ENCODE measurements around the gene B4GALNT3.

Gene B4GALNT3

DNA sequence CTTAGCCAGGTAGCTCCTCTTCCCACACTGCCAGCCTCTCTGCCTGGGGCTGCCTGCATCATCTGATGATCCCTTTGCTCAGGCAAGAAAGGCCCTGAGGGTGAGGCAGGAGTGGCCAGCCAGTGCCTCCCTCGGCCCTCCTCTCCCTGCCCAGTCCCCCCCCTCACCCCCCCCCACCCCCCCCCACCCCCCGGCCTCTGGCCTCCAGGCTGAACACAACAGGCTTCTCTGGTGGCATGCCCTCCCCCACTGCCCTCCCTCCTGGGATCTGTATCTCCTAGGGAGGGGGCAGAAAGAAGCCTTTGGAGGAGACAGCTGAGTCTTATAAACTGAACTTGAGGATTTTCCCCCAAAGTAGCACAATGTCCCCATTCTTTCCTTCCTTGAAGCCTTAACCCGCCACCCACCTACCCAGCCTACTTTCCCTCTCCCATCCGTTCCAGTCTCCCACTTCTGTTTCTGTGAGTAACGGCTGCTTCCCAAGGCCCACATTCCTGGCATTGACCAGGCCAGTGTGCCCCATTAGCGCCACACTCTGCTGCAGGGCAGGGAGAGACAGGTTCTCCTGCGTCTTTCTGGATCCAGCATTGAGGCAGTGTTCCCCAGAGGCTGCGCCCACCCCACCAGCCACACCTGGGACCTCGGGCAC is 82.1 kb downstream of the B4GALNT3 start:
- no peak for DNase-seq

GRCh38 chr12:542395-543113 is 82.8 kb downstream of the B4GALNT3 start:
- no peak for DNase-seq

DNA sequence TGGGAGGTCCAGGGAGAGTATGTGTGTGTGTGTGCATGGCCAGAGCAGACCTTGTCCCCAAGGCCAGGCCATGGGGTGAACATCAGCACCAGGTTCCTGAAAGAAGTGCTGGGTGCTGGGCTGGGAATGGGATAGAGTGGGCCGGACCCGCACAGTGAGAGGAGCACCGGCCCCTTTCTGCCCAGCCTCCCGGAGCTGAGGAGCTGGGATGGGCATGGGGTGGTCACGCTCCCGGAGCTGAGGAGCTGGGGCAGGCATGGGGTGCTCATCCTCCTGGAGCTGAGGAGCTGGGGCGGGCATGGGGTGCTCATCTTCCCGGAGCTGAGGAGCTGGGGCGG is 83.3 kb downstream of the B4GALNT3 start:
- DNase-seq = no peak

DNA sequence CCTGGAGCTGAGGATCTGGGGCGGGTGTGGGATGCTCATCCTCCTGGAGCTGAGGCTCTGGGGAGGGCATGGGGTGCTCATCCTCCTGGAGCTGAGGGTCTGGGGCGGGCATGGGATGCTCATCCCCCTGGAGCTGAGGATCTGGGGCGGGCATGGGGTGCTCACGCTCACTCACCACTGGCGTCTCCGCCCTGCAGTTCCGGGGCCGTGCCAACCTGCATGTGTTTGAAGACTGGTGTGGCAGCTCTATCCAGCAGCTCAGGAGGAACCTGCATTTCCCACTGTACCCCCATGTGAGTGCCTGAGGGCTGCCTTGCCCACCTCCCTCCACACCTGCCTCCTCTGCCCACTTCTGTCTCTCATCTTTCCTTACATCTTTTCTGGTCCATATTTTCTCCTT is 84.4 kb downstream of the B4GALNT3 start:
- DNase-seq = no peak

DNA sequence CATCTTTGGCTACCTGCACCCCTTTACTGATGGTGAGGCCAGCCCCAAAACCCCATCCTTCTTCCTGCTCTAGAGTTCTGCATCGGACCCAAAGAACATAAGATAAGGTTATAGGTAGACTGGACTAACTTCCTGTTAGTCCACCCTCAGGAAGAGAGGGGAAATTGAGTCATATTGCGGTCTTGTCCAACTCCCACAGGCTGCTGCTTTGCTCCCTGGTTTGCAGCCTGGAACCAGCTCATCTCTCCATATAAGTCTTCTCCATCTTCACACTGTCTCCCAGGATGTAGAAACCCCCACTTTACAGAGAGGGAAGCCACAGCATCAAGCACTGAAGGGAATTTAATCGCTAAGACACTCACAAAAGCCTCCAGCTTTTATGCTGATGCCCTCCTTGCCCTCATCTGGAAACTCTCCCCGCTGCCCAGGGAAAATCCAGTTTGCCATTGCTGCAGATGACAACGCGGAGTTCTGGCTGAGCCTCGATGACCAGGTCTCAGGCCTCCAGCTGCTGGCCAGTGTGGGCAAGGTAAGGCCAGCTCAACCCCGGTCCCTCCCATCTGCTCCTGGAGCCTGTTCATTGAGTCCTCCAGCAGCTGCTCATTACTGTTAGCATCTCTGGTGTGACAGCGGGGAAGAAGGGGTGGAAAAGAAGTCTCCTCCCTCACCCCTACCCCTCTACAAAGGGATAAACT is 85.3 kb downstream of the B4GALNT3 start:
- no peak for DNase-seq

GRCh38 chr12:545835-546234 is 86.1 kb downstream of the B4GALNT3 start:
- DNase-seq = no peak

- DNase-seq = no peak
Observed at GRCh38 chr12:546265-546919, 86.7 kb downstream of the B4GALNT3 start.

DNA sequence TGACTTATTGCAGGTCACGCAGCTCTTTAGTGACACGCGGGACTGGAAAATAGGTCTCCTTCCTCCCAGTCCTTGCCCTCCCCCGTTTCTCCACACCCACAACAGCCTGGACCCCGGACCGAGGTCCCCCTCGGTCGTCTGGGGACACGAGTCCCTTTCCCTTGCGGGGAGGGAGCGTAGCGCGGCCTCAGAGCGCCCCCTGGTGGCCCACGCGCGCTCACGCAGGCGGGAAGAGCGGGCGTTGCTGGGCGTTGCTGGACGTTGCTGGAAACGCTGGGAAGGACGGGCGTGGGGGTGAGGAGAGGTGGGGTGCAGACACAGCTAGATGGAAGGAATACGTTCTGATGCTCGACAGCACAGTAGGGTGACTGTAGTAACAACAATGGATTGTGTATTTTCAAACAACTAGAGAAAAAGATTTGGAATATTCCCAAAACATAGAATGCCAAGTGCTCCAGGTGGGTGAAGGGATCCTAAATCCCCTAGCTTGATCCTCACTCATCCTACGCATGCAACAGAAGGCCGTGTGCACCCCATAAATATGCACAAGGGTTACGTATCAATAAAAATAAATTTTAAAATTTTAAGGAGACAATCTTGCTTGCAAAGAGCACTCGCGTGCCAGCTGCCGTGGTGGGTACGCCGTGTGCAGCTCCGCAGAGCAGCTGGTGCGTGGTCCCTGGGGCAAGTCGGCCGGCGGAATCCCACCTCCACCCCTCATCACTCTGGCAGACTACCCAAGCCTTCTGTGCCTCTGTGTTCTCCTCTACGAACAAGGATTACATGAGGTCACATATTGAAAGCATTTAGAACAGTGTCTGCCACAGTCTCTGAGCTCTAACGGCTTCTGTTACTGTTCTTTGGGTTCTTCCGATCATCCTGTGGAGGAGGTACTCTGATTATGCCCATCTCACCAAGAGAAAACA is 87.4 kb downstream of the B4GALNT3 start:
- DNase-seq = peak; percentile 67

GRCh38 chr12:547883-548470 is 88.2 kb downstream of the B4GALNT3 start:
- no peak for DNase-seq

GRCh38 chr12:549476-550082 is 89.8 kb downstream of the B4GALNT3 start:
- DNase-seq = no peak

DNA sequence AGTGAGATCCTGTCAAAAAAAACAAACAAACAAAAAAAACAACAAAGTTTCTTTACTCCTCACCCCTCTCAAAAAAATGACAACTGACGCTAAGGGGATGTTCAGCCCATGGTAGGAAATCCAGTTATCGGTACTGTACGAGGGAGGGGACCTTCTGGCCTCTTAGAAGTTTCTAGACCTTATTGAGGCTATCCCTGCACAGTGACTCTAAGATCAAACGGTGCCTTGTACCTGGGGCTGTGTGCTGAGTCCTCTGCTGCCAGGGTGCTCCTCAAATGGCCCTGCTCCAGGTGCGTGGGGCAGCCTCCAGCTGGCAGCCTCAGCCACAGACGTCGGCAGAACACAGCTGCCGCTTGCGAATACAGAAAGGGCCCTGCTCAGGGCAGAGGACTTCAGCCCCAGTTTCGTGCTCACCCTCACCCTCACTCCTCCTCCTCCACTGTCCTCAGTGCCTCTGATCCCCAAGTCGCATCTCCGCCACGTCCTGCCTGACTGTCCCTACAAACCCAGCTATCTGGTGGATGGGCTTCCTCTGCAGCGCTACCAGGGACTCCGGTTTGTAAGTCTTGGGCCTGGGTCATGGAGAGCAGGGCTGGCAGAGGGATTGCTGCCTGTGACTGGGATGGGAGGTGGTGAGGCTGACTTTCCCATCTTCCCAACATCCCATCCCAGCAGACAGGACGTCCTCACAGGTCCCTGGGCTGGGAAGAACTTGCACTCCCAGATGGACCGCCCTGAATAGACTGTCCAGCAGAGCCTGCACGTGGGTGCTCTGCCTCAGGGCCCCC is 90.9 kb downstream of the B4GALNT3 start:
- DNase-seq = no peak

DNA sequence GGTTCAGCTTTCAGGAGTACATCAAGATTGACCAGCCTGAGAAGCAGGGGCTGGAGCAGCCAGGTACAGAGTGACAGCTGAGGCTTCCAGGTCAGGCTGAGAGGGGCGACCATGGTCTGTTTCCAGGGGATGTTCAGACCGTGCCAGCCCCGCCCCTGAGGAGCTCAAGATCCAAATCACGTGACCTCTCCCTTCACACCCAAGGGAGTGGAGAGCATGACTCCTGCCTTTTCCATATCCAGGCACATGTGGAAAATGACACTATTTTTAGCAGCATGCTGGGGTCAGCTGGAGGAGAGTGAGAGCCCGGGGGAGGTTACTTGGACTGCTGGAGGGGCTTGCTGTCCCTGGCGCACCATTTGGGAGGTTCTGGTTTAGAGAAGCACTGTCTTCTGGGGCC is 92.7 kb downstream of the B4GALNT3 start:
- no peak for DNase-seq

DNA sequence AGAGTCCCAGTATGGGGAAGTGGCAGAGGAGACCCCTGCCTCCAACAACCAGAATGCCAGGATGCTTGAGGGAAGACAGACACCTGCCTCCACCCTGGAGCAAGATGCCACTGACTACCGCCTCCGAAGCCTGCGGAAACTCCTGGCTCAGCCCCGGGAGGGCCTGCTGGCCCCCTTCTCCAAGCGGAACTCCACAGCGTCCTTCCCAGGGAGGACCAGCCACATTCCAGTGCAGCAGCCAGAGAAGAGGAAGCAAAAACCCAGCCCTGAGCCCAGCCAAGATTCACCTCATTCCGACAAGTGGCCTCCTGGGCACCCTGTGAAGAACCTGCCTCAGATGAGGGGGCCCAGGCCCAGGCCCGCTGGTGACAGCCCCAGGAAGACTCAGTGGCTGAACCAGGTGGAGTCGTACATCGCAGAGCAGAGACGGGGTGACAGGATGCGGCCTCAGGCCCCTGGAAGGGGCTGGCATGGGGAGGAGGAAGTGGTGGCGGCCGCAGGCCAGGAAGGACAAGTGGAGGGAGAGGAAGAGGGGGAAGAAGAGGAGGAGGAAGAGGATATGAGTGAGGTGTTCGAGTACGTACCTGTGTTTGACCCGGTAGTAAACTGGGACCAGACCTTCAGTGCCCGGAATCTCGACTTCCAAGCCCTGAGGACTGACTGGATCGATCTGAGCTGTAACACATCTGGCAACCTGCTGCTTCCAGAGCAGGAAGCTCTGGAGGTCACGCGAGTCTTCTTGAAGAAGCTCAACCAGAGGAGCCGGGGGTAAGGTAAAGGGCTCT is 93.7 kb downstream of the B4GALNT3 start:
- no peak for DNase-seq

GRCh38 chr12:554001-554285 is 94.2 kb downstream of the B4GALNT3 start:
- DNase-seq = no peak

GRCh38 chr12:556498-556897 is 96.8 kb downstream of the B4GALNT3 start:
- DNase-seq = no peak

DNA sequence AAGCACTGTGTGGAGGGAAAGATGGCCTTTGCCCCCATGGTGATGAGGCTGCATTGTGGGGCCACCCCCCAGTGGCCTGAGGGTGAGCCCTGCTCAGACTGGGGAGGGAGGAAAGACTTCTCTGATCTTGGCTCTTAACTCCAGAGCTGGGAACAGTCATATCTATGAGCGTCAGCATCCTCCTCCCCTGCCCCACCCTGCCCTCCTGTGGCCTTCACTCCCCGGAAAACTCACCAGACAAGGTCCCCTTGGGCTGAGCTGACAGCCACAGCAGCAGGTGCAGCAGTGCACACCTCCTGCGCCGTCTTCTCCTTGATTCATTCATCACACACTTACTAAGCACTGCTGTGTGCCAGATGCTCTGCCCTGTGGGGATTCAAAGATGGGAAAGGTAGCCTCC is 98.8 kb downstream of the B4GALNT3 start:
- DNase-seq = no peak

GRCh38 chr12:559208-559905 is 99.6 kb downstream of the B4GALNT3 start:
- no peak for DNase-seq

GRCh38 chr12:559906-560455 is 100.2 kb downstream of the B4GALNT3 start:
- DNase-seq = no peak

GRCh38 chr12:560691-561390 is 101.1 kb downstream of the B4GALNT3 start:
- no peak for DNase-seq

Measured in activated CD4-positive, alpha-beta T cell treated with anti-CD3 and anti-CD28 coated beads, Interleukin-2, amount 50 U/mL, for 1 hour (primary cell).